T1000 (cell line): Measurements from ENCODE around the gene GBX1.

Source experiments
- DNase-seq: peaks from one replicate; lab custom pipeline; 2025; ENCODE audit warnings: mixed read lengths; lab: John Stamatoyannopoulos, UW

The GBX1 gene

DNA sequence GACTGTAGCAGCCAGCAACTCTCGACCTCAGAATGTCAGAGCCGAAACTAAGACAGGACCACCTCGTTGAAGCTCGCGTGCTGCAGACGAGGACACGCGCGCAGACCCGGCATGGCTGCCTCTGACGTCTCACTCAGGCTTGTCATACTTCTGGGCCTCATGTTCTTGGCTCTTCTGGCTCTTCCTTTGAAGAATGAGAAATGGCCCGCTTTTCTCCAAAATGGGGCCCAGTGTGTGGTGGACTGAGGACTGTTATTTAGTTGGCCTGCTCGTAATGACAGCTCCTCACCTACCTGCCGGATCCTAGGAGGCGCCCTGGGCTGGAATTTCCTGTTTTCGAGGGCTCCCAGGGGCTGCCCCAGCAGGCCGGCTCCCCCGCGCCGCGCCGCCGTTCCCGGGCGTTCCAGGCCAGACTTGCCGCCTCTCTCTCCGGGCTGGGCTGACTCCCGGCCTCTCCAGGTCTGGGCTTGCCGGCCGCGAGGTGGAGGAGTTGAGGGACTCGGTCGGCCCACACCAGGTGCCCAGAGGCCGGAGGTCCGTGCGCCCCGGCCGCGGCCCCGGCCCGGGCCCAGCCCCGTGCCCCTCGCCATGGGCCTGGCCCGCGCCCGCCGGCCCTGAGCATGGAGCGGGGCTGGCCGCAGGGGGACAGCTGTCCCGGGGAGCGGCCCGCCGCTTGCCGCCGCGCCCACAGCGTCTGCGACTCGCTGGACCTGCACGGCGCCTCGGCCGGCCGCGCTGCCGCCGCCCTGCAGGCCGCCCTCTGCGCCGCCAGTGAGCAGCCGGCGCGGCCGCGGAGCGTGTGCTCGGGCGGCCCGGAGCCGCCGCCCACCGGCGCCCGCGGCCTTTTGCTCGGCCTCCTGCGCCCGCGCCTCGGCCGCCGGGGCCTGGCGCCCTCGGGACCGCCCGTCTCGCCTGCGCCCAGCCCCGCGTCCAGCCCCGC is 53.1 kb downstream of the GBX1 start:
- no peak for DNase-seq

DNA sequence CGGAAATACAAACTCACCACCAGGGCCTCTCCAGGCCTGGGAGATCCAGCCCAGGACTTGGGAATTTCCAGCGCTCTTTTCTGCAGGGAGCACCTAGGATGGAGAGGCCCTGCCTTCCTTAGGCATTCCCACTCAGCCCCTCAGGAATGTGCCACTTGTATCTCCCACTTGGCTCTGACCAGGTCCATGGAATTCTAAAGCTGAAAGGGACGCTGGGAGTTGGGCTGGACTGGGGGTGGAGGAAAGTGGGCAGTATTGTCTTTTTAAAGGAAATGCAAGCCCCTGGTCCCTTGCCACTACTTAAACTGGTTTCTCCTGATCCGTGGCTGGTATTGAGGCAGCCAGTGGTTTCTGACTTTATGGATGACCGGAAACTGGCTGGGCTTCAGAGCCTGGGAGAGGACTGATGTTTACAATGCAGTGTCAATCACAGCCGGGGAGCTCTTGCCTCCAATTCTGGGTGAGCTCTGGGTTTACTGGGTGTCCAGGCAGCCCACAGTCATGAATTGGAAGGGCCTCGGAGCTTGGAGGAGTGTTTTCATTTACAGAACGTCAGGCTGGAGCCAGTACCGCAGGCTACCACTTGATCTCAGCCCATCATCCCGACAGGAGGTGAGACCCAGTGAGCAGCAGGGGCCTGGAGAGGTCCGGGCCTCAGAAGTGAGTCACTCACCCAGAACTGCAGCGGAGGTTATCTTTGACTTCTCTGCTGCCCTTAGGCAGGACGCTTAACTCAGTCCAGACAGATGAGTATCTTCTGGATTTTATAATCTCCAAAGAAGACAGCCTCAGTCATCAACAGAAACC is 53.9 kb downstream of the GBX1 start:
- peak; percentile 64 for DNase-seq

GRCh38 chr7:151110941-151111645 is 56.4 kb downstream of the GBX1 start:
- peak; percentile 39 for DNase-seq

DNA sequence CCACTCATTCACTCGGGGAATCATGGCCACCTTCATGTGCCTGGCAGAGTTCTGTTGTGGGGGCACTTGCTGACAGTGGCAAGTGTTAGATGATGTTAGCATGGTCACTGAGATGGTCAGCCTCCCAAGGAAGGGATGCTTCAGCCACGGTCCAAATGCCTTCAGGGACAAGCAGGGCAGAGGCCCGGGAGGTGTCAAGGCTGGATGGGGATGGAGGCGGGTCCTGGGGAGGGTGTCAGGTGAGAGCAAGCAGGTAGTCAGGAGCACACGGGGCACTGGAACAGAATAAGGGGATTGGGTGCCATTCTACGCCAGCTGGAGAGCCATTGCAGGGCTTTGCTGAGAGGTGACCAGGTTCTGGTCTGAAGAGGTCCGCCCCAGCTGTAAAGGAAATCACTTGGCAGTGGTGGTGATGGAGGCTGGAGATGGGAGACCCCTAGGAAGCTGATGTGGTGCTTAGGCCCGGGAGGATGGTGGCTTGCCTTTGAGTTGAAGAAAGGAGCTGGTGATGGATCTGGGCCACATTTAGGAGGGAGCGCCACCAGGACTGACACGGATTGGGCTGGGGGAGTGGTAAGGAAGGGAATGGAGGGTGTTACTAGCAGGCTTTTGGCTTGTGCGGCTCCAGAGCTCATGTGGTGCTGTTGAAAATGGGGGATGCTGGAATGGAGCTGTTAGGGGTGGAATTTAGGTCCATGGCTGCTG is 57.1 kb downstream of the GBX1 start:
- DNase-seq, result peak; percentile 19

DNA sequence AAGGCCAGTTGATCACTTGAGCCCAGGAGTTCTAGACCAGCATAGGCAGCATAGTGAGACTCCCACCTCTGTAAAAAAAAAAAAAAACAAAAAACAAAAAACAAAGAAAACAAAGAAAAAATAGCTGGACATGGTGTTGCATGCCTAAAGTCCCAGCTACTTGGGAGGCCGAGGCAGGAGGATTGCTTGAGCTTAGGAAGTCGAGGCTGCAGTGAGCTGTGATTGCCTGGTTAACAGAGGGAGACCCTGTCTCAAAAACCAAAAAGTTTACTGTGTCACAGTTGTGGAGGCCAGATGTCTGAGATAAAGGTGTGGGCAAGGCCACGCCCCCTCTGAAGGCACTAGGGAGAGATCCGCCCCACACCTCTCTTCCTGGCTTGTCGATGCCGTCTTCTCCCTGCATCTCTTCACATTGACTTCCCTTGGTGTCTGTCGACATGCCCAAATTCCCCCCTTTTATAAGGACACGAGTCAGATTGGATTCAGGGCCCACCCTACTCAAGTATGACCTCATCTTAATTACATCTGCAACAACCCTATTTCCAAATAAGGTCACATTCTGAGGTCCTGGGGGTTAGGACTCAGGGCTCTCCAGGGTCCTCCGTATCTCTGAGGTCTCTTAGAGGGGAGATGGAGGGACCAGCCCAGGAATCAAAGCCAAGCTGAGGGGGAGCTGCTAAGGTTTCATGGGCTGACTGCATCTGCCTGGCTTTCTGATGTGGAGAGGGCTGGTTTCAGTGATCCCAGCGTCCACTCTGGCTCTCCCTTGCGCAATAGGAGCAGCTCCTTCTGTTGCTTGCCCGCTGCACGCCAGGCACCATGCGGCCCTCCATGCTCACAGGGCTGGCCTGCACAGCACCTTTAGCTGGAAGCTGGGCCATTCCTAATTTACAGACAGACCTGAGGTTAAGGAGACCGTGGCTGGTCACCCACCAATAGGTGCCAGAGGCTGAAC is 58.1 kb downstream of the GBX1 start:
- DNase-seq, result no peak

GRCh38 chr7:151107882-151108281 is 59.6 kb downstream of the GBX1 start:
- no peak for DNase-seq

DNA sequence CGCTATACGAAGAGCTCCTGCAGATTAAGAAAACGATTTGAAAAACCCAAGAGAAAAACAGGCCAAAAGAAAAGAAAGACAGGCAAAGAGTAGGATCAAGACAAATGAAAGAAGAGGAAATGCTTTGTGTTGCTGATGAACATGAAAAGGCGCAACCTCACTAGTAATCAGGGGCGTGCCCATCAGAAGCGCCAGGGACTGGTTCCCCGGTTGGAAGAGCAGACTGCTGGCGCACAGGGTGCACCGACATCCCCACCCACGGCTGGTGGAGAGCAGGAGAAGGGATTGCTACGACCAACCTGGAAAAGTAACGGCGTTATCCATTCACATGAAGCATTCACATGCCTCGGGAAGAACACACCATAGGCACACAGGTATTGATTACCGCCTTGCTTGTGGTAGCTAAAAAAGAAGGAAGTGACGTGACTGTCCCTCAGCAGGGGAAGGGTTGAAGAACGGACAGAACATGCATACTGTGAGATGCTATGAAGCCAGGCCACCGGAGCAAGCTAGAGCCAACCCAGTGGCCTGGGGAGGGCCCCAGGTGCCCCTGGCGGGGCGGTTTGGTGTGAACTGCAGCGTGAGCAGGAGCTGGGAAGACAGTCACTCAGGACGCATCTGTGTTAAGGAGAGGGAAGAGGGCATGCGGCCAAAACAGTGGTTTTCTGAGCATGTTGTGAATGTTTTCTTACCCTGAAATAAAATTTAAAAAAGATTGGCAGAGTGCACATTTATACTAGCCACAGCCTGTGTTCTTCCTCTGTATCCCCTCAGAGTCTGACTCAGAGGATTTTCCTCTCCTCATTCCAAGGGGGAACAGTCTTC is 62.9 kb downstream of the GBX1 start:
- no peak for DNase-seq

DNA sequence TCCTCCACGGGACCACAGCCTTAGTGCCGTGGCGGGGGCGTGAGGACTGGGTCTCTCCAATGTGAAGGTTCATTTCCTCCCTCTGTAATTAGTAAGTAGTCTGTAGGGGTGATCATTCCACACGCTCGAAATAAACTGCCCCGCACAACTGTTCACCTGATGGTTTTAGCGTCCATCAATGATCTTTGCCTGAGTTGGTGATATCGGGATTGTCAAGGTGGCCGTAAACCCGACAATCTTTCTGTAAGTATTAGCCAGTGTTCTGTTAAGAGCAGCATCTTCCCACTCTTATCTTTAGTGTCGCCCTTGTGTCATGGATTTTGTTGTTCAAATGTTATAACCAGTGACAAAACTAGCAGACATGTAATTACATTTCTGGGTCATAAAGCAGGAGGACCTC is 63.5 kb downstream of the GBX1 start:
- DNase-seq, result no peak

GRCh38 chr7:151102991-151103390 is 64.5 kb downstream of the GBX1 start:
- no peak for DNase-seq

- DNase-seq, result no peak
These were observed 65.7 kb downstream of the GBX1 start for GRCh38 chr7:151101621-151102396.

DNA sequence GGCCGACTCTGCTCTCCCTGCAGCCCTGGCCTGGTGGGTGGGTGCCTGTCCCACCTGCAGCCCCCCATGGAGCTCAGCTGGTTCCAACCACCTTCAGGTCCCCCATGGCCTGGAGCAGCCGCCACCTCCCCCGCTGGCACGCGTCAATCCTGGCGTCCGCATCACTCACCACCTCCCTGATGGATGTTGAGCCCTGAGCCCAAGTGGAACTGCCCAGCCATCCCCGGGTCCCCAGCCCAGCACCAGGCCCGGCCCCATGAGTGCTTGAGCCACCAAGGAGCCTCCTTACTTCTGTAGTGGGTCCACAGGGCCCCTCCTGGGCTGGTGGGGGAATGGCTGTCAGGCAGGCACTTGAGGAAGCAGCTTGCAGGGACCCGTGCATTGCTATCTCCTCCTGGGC is 66.6 kb downstream of the GBX1 start:
- DNase-seq, result no peak

DNA sequence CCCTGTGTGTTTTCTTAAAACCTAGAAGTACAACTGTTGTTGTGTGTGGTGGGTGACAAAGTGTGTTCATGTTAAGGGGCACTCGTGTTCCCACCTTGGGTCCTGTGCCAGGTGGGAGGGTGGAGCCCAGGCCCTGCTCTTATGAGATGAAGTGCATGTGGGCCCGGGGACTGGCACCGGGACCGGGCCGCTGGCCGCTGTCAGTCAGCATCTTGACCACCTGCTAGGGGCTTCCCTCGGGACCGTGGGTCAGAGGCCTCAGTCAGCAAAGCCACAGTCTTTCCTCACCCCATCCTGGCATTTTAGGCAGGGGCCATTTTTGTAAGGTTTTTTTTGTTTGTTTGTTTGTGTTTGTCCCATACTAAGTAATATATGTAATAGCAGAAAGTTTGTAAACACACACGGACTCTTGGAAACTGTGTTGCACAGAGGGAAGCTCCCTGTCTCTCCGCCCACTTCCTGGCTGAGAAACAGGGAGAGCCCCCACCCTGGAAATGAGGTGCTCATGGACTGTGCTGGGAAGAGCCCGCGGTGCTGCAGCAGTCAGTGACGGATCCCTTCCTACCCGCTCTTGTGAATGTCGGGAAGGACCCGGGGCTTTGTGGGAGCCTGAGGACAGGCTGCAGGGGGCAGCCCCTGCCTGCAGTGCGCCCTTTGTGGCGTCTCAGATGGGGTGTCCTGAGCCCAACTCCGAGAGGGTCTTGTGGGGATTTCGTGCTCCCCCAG is 67.8 kb downstream of the GBX1 start:
- DNase-seq, result no peak
